ENCODE data around the gene ATP5F1B.

ATP5F1B gene

GRCh38 chr12:56688129-56688845, 42.5 kb upstream of the ATP5F1B start, which contains the start of gene PTGES3:
TSS of gene PTGES3 (minus strand) at chr12:56688284. CDS start at chr12:56687999, 285 bp downstream.
- Histone ChIP-seq H3K27me3 (ENCODE audit: insufficient read depth, poor library complexity, severe bottlenecking) (no peaks in the 10 kb centered on the region), H3K4me3 (replicated peaks; ENCODE audit: insufficient read depth, low read length) (peak within 1 kb of the TSS; percentile 84), H3K27ac (replicated peaks) (peak within 1 kb of the TSS; percentile 99)
- TF ChIP-seq POLR2AphosphoS5 (IDR thresholded peaks at IDR 0.05; ENCODE audit: low read depth): peak; percentile 95
- no peak for TF ChIP-seq GABPA (IDR thresholded peaks at IDR 0.05; ENCODE audit: low read depth)
- no peak for TF ChIP-seq SPI1 (IDR thresholded peaks at IDR 0.05; ENCODE audit: borderline replicate concordance, low read depth)
- TF ChIP-seq REST (IDR thresholded peaks at IDR 0.05; ENCODE audit: insufficient replicate concordance, low read depth): peak; percentile 71
- peak; percentile 96 to 98 for DNase-seq (ENCODE audit: low read depth in 1 of 2, low spot score in 1 of 2)

- DNase-seq (ENCODE audit: low read depth in 1 of 2, low spot score in 1 of 2): peak; percentile 70 to 74
- peak overlapping the region; percentile 99 for H3K27ac ChIP-seq (replicated peaks)
- peak overlapping the region; percentile 84 for H3K4me3 ChIP-seq (replicated peaks; ENCODE audit: insufficient read depth, low read length)
- no peaks in the 10 kb centered on the region for H3K27me3 ChIP-seq (ENCODE audit: insufficient read depth, poor library complexity, severe bottlenecking)
- TF ChIP-seq REST (IDR thresholded peaks at IDR 0.05; ENCODE audit: insufficient replicate concordance, low read depth) (peak; percentile 54), SPI1 (IDR thresholded peaks at IDR 0.05; ENCODE audit: borderline replicate concordance, low read depth) (no peak), POLR2AphosphoS5 (IDR thresholded peaks at IDR 0.05; ENCODE audit: low read depth) (peak; percentile 51), GABPA (IDR thresholded peaks at IDR 0.05; ENCODE audit: low read depth) (no peak; the same call in 1 of the 2 replicates), CTCF (IDR thresholded peaks at IDR 0.05; ENCODE audit: insufficient read depth, low read length) (no peak)
Measured at GRCh38 chr12:56687223-56688128, 41.7 kb upstream of the ATP5F1B start.

- DNase-seq (ENCODE audit: low read depth in 1 of 2, low spot score in 1 of 2): no peak
- TF ChIP-seq SPI1 (IDR thresholded peaks at IDR 0.05; ENCODE audit: borderline replicate concordance, low read depth) (no peak), GABPA (IDR thresholded peaks at IDR 0.05; ENCODE audit: low read depth) (no peak), REST (IDR thresholded peaks at IDR 0.05; ENCODE audit: insufficient replicate concordance, low read depth) (no peak), POLR2AphosphoS5 (IDR thresholded peaks at IDR 0.05; ENCODE audit: low read depth) (0 out of 2 replicates have a peak, but pooled peaks have one; percentile 6), CTCF (IDR thresholded peaks at IDR 0.05; ENCODE audit: insufficient read depth, low read length) (no peak)
- Histone ChIP-seq H3K27ac (replicated peaks) (peak overlapping the region; percentile 99), H3K27me3 (ENCODE audit: insufficient read depth, poor library complexity, severe bottlenecking) (no peaks in the 10 kb centered on the region), H3K4me3 (replicated peaks; ENCODE audit: insufficient read depth, low read length) (peak overlapping the region; percentile 84)
Measured at GRCh38 chr12:56684745-56685359, 39.1 kb upstream of the ATP5F1B start.

Measured in HL-60 (cell line).